8988T (cell line): ENCODE results near the gene MTHFD1.

Experiments used
- DNase-seq: peaks from one replicate; pipeline ENCODE4 v3.0.0; 2011

The MTHFD1 gene

DNA sequence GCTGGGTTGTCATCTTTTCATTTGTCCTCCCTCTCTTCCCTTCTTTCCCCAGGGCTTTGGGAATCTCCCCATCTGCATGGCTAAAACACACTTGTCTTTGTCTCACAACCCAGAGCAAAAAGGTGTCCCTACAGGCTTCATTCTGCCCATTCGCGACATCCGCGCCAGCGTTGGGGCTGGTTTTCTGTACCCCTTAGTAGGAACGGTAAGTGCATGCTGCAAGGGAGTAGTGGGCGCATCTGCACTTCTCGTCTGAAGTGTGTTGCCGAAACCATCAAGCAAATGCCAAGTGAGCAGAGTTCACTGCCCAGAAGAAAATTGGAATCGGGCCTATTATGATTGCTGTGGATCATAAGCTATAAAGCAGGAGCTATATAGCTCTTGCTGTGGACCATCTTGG, 66.5 kb downstream of the MTHFD1 start:
- DNase-seq, result no peak

- DNase-seq, result no peak
These were observed 71.4 kb downstream of the MTHFD1 start for GRCh38 chr14:64459405-64460136.

- DNase-seq, result no peak
These were observed 73.1 kb downstream of the MTHFD1 start for GRCh38 chr14:64461221-64461620.

DNA sequence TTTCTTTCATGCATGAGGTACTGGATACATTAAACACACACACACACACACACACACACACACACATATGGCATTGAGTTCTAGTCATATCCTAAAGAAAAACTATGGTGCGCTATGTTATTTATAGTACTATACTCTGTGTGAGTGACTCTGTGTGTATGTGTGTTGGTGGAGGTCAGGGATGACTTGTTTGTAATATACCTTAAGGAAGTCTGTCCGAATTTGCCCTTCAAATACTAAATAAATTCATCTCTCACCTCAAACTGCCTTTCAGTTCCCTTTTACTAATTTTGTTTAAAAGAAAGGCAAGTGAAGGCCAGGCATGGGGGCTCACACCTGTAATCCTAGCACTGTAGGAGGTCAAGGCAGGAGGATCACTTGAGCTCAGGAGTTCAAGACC, 75.0 kb downstream of the MTHFD1 start:
- no peak for DNase-seq

DNA sequence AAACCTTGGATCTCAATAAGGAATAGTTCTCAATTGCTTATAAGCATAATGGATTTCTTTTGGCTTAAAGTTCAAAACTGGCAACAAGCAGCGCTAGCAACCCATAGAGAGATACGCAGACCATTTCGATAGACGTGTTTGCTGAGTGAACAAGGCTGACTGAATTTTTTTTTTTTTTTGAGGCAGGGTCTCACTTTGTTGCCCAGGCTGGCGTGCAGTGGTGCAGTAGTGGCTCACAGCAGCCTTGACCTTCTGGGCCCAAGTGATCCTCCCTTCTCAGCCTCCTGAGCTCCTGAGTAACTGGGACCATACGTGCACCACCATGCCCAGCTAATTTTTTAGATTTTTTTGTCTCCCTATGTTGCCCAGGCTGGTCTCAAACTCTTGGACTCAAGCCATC, 75.7 kb downstream of the MTHFD1 start:
- DNase-seq, result no peak

DNA sequence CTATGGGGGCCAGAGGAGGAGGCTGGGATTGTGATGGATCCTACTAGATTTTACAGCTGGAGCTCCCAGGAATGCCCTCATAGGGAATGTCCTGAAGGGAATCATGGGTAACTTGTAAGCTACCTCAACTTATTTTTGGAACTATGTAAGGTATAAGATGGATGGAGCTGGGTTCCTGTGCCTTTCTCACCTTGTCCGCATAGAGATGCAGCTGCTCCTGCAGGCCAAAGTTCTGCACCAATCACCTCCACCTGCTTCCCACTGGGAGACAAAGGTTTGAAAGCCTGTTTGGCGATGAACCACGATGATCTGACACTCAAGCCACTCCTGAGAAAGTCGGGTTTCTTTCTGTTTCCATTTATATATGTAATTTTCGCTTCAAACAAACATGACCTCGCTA, 76.5 kb downstream of the MTHFD1 start:
- no peak for DNase-seq

- peak; percentile 50 for DNase-seq
These were observed 77.2 kb downstream of the MTHFD1 start, which contains the start of gene AKAP5 for GRCh38 chr14:64465191-64465822. TSS of gene AKAP5 (plus strand) at chr14:64465499. CDS start at chr14:64468395, 2,896 bp downstream.

- peak; percentile 26 for DNase-seq
These were observed 77.8 kb downstream of the MTHFD1 start for GRCh38 chr14:64465831-64466554.

DNA sequence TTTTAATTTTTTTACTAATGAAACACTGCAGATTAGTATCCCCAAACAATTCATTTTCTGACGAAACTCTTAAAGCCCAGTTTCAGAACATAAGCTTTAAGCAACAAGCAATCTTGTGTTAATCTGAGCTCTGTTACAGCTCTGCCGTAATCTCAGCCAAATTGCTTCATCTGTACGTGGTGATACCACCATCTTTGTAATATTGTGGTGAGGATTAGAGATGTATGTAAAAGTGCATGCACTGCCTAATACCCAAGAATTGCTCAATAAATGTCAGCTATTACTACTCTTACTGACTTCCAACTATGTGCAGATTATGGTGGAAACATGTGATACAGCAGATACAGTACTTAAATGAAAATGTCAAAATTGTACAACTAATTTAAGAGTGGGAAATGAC, 78.9 kb downstream of the MTHFD1 start:
- no peak for DNase-seq

- DNase-seq, result no peak
These were observed 79.4 kb downstream of the MTHFD1 start for GRCh38 chr14:64467566-64467965.

GRCh38 chr14:64468451-64468850, 80.3 kb downstream of the MTHFD1 start:
- DNase-seq, result no peak

GRCh38 chr14:64474041-64474440, 85.9 kb downstream of the MTHFD1 start:
- DNase-seq, result no peak

DNA sequence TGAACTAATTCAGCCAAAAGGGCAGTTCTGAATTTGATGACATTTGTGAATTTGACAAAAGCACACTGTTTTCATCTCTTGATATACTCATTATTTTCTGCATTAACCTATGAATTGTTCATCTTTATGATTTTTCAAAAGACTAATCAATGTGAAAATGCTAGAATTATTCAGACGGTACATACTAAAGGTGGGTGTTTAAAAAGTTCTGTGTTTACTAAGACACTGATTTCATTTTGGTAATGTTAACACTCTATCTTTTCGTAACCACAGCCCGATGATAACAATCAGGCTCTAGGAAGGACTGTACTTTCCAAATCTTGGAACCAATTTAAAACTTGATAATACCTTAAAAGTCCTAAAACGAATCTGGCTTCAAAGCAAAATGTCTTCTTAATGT, 86.5 kb downstream of the MTHFD1 start:
- DNase-seq, result no peak

GRCh38 chr14:64475585-64476273, 87.6 kb downstream of the MTHFD1 start:
- DNase-seq, result no peak

GRCh38 chr14:64476438-64476837, 88.3 kb downstream of the MTHFD1 start:
- DNase-seq, result no peak

DNA sequence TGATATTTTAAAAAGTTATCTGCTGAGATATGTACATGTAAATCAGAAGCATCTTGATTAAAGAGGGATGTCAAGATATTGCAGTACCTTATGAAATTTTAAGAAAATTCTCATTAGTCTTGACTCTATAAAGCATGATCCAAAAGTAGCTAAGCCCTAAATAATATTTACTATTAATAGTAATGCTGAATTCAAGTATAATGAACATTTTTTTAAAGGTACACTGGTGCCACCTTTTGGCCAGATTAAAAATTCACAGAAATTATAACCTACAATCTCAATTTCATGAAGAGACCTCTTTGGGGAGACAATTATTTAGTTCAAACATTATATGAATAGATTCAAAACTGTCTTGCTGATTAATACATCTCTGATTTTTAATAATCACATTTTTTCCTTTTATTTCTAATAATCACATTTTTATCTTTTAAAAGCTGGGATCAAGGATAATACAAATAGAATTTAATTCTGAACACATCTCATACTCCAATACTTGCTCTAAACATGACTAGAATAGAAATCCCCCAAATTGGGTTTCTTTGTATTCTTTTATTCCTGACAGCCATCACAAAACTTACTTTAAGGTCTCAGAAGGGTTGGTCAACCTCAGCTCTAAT, 90.6 kb downstream of the MTHFD1 start:
- DNase-seq, result no peak

DNA sequence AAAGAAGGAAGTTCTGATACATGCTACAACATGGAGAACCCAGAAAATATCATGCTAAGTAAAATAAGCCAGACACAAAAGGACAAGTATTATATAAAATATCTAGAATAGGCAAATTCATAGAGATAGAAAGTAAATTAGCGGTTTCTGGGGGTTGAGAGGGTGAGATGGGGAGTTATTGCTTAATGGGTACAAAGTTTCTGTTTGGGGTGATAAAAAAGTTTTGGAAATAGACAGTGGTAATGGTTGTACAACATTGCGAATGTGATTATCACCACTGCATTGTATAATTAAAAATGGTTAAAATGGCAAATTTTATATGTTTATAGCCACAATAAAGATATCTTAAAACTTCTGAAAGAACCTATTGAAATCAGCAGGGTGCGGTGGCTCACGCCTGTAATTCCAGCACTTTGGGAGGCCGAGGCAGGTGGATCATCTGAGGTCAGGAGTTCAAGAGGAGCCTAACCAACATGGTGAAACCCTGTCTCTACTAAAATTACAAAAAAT, 100.5 kb downstream of the MTHFD1 start:
- no peak for DNase-seq

DNA sequence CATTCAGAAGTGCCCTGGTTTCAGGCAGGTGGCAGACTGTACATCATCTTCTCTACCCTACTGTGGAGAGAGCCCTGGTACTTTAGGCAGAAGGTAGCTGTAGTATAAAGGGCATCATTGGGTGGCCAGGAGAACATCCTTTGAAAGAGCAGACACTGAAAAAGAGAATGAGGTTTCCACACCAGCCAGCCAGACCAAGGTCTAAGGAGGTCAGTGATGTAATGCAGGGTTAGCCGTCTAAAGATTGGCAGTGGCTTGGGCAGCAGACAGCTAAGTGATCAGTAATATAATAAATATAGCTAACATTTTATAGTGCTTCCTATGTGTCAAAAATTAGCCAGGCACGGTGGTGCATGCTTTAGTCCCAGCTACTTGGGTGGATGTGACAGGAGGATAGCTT, 103.5 kb downstream of the MTHFD1 start:
- DNase-seq, result no peak

GRCh38 chr14:64493455-64493854, 105.3 kb downstream of the MTHFD1 start:
- no peak for DNase-seq

DNA sequence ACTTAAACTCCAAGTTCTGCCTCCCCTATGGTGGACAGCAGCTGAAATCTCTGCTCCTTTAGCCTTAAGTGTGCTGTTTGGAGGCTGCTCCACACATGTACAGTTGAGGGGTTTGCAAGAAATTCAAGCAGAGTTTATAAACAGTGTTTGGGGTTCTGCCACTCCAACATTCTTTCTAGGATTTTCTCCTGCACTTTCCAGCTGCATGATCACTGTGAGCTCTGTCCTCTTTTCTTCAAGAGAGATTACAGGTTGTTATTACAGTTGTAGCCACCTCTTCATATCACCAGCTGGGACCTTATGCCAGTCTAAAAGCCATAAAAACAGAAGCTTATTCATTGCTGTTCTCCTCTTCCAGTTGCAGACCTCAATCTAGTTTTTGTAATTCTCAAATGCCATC, 107.1 kb downstream of the MTHFD1 start:
- no peak for DNase-seq

DNA sequence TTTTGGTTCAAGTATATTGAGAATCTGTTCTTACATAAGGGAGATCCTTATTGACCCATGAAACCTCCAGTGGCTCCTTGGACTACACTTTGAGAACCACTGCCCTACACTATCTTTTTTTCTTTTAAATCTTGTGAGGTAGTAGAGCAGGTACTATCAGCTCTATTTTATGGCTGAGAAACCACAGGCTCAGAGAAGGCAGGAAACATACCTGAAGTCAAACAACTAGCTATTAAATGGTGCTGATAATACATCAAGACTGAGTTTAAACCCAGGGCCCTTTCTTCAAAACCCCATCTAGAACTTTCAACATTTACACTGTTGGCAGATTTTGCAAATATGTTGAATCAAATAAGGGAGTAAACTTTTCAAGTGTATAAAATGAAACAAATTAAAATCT, 108.6 kb downstream of the MTHFD1 start:
- DNase-seq, result no peak

- no peak for DNase-seq
These were observed 111.9 kb downstream of the MTHFD1 start for GRCh38 chr14:64500088-64500487.
